ENCODE measurements around the gene NEU1. TPM values are rescaled to one million over a fixed set of nuclear protein-coding genes. Genes with fewer than 3 reads are reported as not detected.

Gene NEU1
- total RNA-seq, 1 experiment from 2014 or later = 36.2 TPM

GRCh38 chr6:31836047-31836473 is 26.6 kb downstream of the NEU1 start:
- no peak overlapping the region for H2BK20ac ChIP-seq (ENCODE audit: low read depth, low read length, poor library complexity, severe bottlenecking)
- no CpG with 5 or more reads among the region's 14 CpGs for WGBS (ENCODE audit: extremely low coverage, insufficient read length, low lambda C conversion rate)
- H4K20me1 ChIP-seq (ENCODE audit: control insufficient read depth, insufficient read depth, insufficient read length) = peaks cover 2% of the 10 kb centered on the region

More at GRCh38 chr6:31836047-31836473, 26.6 kb downstream of the NEU1 start:
- no peak overlapping the region for H3K18ac ChIP-seq (ENCODE audit: insufficient read length, low read depth, low read length)
- H3K9ac ChIP-seq (ENCODE audit: extremely low read depth, insufficient read length, low read length) = peak overlapping the region; percentile 93
- no peaks in the 10 kb centered on the region for H3K4me1 ChIP-seq (ENCODE audit: insufficient read depth, low read length)
- no peak overlapping the region for H2AFZ ChIP-seq (ENCODE audit: low read length)
- H2AK5ac ChIP-seq (ENCODE audit: insufficient read length, low read length) = no peak overlapping the region
- H3K56ac ChIP-seq (ENCODE audit: insufficient read length, low read depth, low read length) = no peak overlapping the region
- TF ChIP-seq CTCF (conservative IDR thresholded peaks at IDR 0.05) = no peak
- Mint-ChIP-seq H3K36me3 (ENCODE audit: insufficient read depth in 1 of 3, low read depth in 3 of 3) (peaks cover 57 to 61% (median 61%) of the 10 kb centered on the region in 3 experiments), H3K4me3 (peak overlapping the region; percentile 98 to 100), H3K27me3 (ENCODE audit: low read depth) (no peaks in the 10 kb centered on the region), H3K9me3 (peaks cover 0 to 6% of the 10 kb centered on the region in 2 experiments; a peak in 2 of 5 replicates), H3K4me1 (peaks cover 13 to 23% of the 10 kb centered on the region in 2 experiments), H3K27ac (peak overlapping the region; percentile 63 to 99 (median 91))
- H3K79me2 ChIP-seq (ENCODE audit: insufficient read depth, low read length) = peaks cover 21% of the 10 kb centered on the region; the same call in 1 of the 2 replicates
- no peak overlapping the region for H2BK12ac ChIP-seq (ENCODE audit: insufficient read length, low read depth, low read length)
- peak overlapping the region; percentile 90 for H3K4me2 ChIP-seq (ENCODE audit: insufficient read depth, insufficient read length, low read length)
- no peak overlapping the region for H4K91ac ChIP-seq (ENCODE audit: insufficient read length, low read depth, low read length)
- H3K14ac ChIP-seq (ENCODE audit: insufficient read depth, low read length) = no peak overlapping the region
- H2BK5ac ChIP-seq (ENCODE audit: insufficient read length, low read length) = no peak overlapping the region
- H4K5ac ChIP-seq (ENCODE audit: insufficient read length, low read depth, low read length) = no peak overlapping the region
- no peak overlapping the region for H2BK15ac ChIP-seq (ENCODE audit: low read depth, low read length)
- peaks cover 3% of the 10 kb centered on the region for H3K79me1 ChIP-seq (ENCODE audit: insufficient read depth, low read depth, low read length, poor library complexity, severe bottlenecking)
- no peak overlapping the region for H2BK120ac ChIP-seq (ENCODE audit: low read depth, low read length, poor library complexity, severe bottlenecking)
- H3T11ph ChIP-seq (ENCODE audit: low read length) = no peak overlapping the region
- no peaks in the 10 kb centered on the region for H3K9me3 ChIP-seq (ENCODE audit: control insufficient read depth, low read depth, low read length)
- DNase-seq = no peak
- H3K23ac ChIP-seq (ENCODE audit: insufficient read length, low read depth, low read length) = no peak overlapping the region
- no peak overlapping the region for H4K8ac ChIP-seq (replicated peaks; ENCODE audit: insufficient read length, low read depth, low read length)
- peaks cover 27% of the 10 kb centered on the region for H3K23me2 ChIP-seq (ENCODE audit: insufficient read length, low read depth, low read length, poor library complexity, severe bottlenecking)
- no peaks in the 10 kb centered on the region for H3K27me3 ChIP-seq (ENCODE audit: insufficient read depth, low read length)
- H3K4ac ChIP-seq (ENCODE audit: low read depth, low read length) = no peak overlapping the region
- peak overlapping the region; percentile 3 for H3K27ac ChIP-seq (ENCODE audit: insufficient read length, low read depth, low read length)
